Lung (tissue), 12 donors: ENCODE results near the gene RND3. TPM values are rescaled to one million over a fixed set of nuclear protein-coding genes. Genes with fewer than 3 reads are reported as not detected.

Experiments
- ATAC-seq: fragments of 200-7000 bp; cut with Tn5 transposase; one replicate; pipeline ENCODE4 v1.9.1; 2020; ENCODE audit warnings: moderate number of reproducible peaks; ENCODE audit not compliant: insufficient read depth, low FRiP score
- DNase-seq, 3 donors: peaks; one replicate each; pipeline ENCODE4 v3.0.0-alpha.2; 2013 to 2017
- H3K27ac ChIP-seq, 2 donors: one replicate each; pipeline ENCODE4 v1.5.1; 2013; ENCODE audit warnings: mild to moderate bottlenecking in 2 of 2, moderate library complexity in 2 of 2, control low read depth in 1 of 2, inconsistent platforms in 1 of 2, low read depth in 1 of 2, low read length in 1 of 2
- H3K27me3 ChIP-seq, 3 donors: one replicate each; pipeline ENCODE4 v1.5.1; 2013; ENCODE audit warnings: low read length in 2 of 3; ENCODE audit not compliant: control insufficient read depth in 3 of 3, insufficient read depth in 3 of 3
- H3K36me3 ChIP-seq, 4 donors: one replicate each; pipeline ENCODE4 v1.5.1; 2013; ENCODE audit warnings: low read length in 4 of 4, mild to moderate bottlenecking in 1 of 4, moderate library complexity in 1 of 4; ENCODE audit not compliant: control insufficient read depth in 4 of 4, insufficient read depth in 4 of 4
- H3K4me1 ChIP-seq, 5 donors: one replicate each; pipeline ENCODE4 v1.5.1; 2013; ENCODE audit warnings: low read length in 5 of 5, mild to moderate bottlenecking in 2 of 5, moderate library complexity in 1 of 5; ENCODE audit not compliant: control insufficient read depth in 5 of 5, insufficient read depth in 5 of 5
- H3K4me3 ChIP-seq: one replicate; pipeline ENCODE4 v1.5.1; 2013; ENCODE audit warnings: mild to moderate bottlenecking, control low read depth, moderate library complexity
- H3K9ac ChIP-seq, 2 donors: one replicate each; pipeline ENCODE4 v1.5.1; 2013; ENCODE audit warnings: low read length in 2 of 2, control low read depth in 1 of 2; ENCODE audit not compliant: insufficient read depth in 1 of 2
- H3K9me3 ChIP-seq, 4 donors: one replicate each; pipeline ENCODE4 v1.5.1; 2013; ENCODE audit warnings: low read length in 3 of 4, mild to moderate bottlenecking in 1 of 4, moderate library complexity in 1 of 4; ENCODE audit not compliant: control insufficient read depth in 4 of 4, insufficient read depth in 3 of 4
- WGBS, 2 donors: extraction: QIAGEN DNeasy Blood & Tissue Kit; methylation state at CpG; one replicate each; pipeline ENCODE4 v1.1.7; 2013; 5-methylcytosine and 5-hydroxymethylcytosine counted together
- polyA plus RNA-seq, 2 donors: library from polyadenylated mRNA; stranded (reverse); fragments of 200-250 nt; gene quantifications; one replicate each; pipeline ENCODE4 v1.2.1, GENCODE V29; 2013
- total RNA-seq, 2 donors: library from RNA; depleted of rRNA in 1 of 2; stranded (reverse); fragments of >200 nt in 1 of 2; gene quantifications; one replicate each; pipeline ENCODE4 v1.2.1, GENCODE V29; 2014 to 2021
- TF ChIP-seq, protein P1 (sequence below): IDR thresholded peaks from 2 replicates; pipeline ENCODE4 v1.5.1; 2012; ENCODE audit warnings: mild to moderate bottlenecking; ENCODE audit errors: control extremely low read depth, extremely low read depth
- donor health status: control.
- donor health status: control.
- donor health status: Bipolar disorder and iron deficiency.
- donor health status: healthy.
- donor health status: DM: yes; HTN: yes; CAD: no.

RND3 gene
- total and polyA plus RNA-seq, 4 donors: 23.5 to 43.7 (median 33.4) TPM

GRCh38 chr2:150473767-150474166 is 13.7 kb downstream of the RND3 start:
- Histone ChIP-seq H3K36me3 (peaks cover 0 to 52% (median 21%) of the 10 kb centered on the region in 4 donors), H3K9me3 (no peaks in the 10 kb centered on the region), H3K27me3 (no peaks in the 10 kb centered on the region), H3K4me3 (no peak overlapping the region), H3K4me1 (peaks cover 7 to 64% (median 23%) of the 10 kb centered on the region in 5 donors), H3K27ac (peak overlapping the region in 1 of 2 donors; percentile 69), H3K9ac (no peak overlapping the region)
- WGBS, 2 donors: 88 to 89% methylated on average over 3 of the region's 3 CpGs
- TF ChIP-seq, protein P1, sequence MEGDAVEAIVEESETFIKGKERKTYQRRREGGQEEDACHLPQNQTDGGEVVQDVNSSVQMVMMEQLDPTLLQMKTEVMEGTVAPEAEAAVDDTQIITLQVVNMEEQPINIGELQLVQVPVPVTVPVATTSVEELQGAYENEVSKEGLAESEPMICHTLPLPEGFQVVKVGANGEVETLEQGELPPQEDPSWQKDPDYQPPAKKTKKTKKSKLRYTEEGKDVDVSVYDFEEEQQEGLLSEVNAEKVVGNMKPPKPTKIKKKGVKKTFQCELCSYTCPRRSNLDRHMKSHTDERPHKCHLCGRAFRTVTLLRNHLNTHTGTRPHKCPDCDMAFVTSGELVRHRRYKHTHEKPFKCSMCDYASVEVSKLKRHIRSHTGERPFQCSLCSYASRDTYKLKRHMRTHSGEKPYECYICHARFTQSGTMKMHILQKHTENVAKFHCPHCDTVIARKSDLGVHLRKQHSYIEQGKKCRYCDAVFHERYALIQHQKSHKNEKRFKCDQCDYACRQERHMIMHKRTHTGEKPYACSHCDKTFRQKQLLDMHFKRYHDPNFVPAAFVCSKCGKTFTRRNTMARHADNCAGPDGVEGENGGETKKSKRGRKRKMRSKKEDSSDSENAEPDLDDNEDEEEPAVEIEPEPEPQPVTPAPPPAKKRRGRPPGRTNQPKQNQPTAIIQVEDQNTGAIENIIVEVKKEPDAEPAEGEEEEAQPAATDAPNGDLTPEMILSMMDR: no peak
- no peak for DNase-seq
- no peak for ATAC-seq

- Histone ChIP-seq H3K9ac (no peak overlapping the region), H3K27ac (peak overlapping the region in 1 of 2 donors; percentile 52), H3K27me3 (no peaks in the 10 kb centered on the region), H3K36me3 (peaks cover 0 to 59% (median 25%) of the 10 kb centered on the region in 4 donors), H3K4me3 (no peak overlapping the region), H3K4me1 (peaks cover 5 to 64% (median 22%) of the 10 kb centered on the region in 5 donors), H3K9me3 (no peaks in the 10 kb centered on the region)
- ATAC-seq (peak; percentile 72), DNase-seq (no peak)
- WGBS, 2 donors: 56 to 57% methylated on average over 2 of the region's 2 CpGs
- TF ChIP-seq, protein P1: no peak
These were observed 15.0 kb downstream of the RND3 start for GRCh38 chr2:150472511-150472899.

- WGBS, 2 donors: 76 to 78% methylated on average over 3 of the region's 3 CpGs
- TF ChIP-seq, protein P1: no peak
- ATAC-seq (no peak), DNase-seq (no peak)
- Histone ChIP-seq H3K27me3 (no peaks in the 10 kb centered on the region), H3K4me1 (peaks cover 4 to 64% (median 18%) of the 10 kb centered on the region in 5 donors), H3K9me3 (no peaks in the 10 kb centered on the region), H3K4me3 (no peak overlapping the region), H3K9ac (no peak overlapping the region), H3K27ac (peak overlapping the region in 1 of 2 donors; percentile 52), H3K36me3 (peaks cover 0 to 60% (median 25%) of the 10 kb centered on the region in 4 donors)
These were observed 15.5 kb downstream of the RND3 start for GRCh38 chr2:150471813-150472510.

DNA sequence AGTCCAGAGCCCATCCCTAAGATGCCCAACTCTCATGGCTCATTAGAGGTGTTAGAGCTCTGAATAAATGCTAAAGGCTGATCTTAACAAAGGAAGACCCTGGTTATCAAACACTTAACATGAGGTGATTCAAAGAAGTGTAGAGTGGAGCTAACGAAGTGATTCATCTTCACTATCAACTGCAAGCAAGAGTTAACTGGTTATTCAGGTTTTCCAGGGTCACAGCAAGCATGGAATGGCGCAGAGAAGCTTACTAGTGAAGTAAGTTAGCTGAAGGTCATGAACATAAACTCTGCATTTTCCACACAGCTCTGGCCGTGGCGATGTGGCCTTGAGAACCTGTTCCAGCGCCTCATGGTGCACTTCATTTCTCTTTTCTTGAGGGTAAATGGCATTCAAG is 17.0 kb downstream of the RND3 start:
- peaks cover 4 to 53% (median 13%) of the 10 kb centered on the region in 5 donors for H3K4me1 ChIP-seq
- TF ChIP-seq, protein P1: no peak
- H3K36me3 ChIP-seq: peaks cover 0 to 60% (median 25%) of the 10 kb centered on the region in 4 donors
- H3K27me3 ChIP-seq: no peaks in the 10 kb centered on the region
- no peak overlapping the region for H3K4me3 ChIP-seq
- ATAC-seq (no peak), DNase-seq (no peak)
- no peaks in the 10 kb centered on the region for H3K9me3 ChIP-seq
- WGBS, 2 donors: 87 to 91% methylated on average over 5 of the region's 5 CpGs
- peak overlapping the region in 1 of 2 donors; percentile 29 for H3K27ac ChIP-seq
- no peak overlapping the region for H3K9ac ChIP-seq
